HG02840 (cell line): ENCODE data around the gene HS2ST1.
"Not testable (repeated sequence)": the region's sequence is repeated elsewhere in the genome, so short reads cannot be mapped to it uniquely, and the experiment has no call there.

Source experiments
- ATAC-seq: cut with Tn5 transposase; IDR thresholded peaks from one replicate; pipeline ENCODE4 v1.9.1; 2021; ENCODE audit warnings: mild to moderate bottlenecking, moderate library complexity, moderate number of reproducible peaks; ENCODE audit not compliant: unreplicated experiment, low FRiP score

The HS2ST1 gene

GRCh38 chr1:86924324-86924960 lies 10.0 kb downstream of the HS2ST1 start:
- ATAC-seq: no peak

GRCh38 chr1:86925742-86926141 lies 11.3 kb downstream of the HS2ST1 start:
- no peak for ATAC-seq

DNA sequence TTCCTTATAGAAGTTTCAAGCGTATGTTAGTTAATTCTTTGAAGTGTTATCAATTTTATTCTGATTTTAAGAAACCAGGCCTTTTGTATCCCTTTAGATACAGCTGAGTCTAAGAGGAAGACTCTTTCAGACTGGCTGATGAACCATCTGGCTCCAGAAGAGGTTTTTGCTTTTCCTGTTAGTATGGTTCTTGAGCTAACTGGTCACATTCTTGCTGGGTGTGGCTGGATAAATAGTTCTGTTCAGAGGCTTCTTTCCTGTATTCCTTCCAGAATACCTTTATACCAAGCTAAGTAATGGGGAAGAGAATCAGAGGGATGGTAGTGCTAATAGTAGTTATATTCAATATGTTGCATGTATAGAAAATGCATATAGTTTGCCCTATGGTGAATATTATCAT lies 12.4 kb downstream of the HS2ST1 start:
- ATAC-seq: no peak

DNA sequence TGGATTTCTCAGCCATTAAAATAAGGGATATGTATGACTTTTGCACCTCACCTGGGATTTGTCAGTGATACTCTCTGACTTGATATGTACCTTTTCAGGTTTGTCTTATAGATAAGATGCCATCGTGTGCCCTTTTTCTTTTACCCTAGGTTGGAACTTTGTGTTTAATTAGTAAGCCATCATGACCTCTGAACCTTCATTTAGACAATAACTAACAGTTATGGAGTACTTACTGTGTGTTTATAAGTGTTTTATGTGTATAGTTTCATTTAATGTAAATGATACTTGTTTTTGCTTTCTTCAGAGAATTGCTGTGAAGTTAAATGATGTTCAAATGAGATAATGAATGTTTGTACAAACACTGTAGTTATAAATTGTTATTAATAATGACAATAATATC lies 14.4 kb downstream of the HS2ST1 start:
- no peak for ATAC-seq

DNA sequence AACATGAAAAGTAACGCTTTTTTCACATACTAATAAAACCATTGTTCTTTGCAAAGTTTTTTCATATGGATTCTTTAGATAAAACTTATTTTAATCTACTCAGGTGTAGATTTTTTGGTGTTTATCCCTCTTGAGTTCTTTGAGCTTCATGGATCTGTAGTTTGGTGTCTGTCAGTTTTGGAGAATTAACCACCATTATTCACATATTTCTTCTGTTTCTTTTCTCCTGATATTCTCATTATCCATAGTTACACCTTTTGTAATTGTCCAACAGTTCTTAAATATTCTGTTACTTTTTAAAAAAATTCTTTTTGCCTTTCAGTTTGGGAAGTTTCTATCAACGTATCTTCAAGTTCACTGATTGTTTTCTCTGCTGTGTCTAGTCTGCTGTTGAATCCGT lies 18.6 kb downstream of the HS2ST1 start:
- ATAC-seq: no peak

GRCh38 chr1:86933562-86934377 lies 19.3 kb downstream of the HS2ST1 start:
- ATAC-seq: no peak

GRCh38 chr1:86938450-86938849 lies 24.0 kb downstream of the HS2ST1 start:
- no peak for ATAC-seq

- no peak for ATAC-seq
Observed at GRCh38 chr1:86938855-86939254, 24.4 kb downstream of the HS2ST1 start.

DNA sequence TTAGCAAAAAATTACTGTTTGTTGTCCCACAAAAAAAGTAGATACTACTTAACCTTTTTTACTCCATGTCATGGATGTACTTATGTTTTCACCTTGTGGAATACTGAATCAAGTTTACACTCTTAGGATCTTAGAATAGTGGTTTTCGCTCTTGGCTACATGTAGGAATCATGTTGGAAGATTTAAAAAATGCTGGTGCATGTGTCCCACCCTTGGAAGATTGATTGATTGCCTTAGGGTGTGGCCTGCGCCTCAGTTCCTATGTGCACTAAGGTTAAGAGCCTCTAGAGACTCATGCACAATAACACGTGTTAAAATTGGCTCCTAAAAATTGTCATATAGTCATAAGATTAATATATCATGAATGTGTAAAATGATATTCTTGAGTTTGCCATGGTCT lies 25.0 kb downstream of the HS2ST1 start:
- ATAC-seq: no peak

GRCh38 chr1:86940599-86940998 lies 26.2 kb downstream of the HS2ST1 start:
- no peak for ATAC-seq

DNA sequence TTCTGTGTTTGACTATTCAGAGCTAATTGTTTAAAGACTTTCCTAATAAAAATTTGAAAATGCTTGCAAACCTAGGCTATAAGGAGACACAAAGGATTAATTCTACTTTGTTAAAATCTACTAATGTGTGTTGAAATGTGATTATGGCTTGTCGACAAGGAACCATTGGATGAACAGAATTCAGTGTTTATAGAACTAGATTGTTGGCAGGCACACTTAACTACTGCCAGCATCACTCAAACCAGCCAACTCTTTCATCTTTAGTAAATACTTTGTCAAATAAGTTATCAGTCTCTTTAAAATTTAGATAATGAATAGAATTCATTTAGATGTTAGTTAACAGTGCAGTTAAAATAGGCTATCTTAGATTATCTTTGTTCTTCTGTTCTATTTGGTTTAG lies 27.6 kb downstream of the HS2ST1 start:
- ATAC-seq: no peak

DNA sequence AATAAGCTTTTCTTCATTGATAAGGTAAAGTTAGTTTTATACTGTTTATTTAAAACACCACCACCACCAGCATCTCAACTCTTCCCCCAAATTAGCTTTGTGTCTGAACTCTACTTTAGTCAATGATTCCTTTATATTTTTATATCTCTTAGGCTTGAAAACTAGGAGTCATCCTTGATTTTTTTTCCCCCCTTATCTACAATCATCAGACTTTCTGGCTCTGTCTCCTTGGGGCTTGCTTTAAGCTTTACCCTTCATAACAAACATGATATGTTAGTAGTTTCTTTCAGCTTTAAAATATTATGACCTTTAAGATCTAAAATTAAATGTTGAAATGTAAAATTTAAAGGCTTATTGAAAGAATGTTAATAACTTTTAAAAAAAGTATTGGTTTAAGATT lies 28.3 kb downstream of the HS2ST1 start:
- no peak for ATAC-seq

- no peak for ATAC-seq
Observed at GRCh38 chr1:86948212-86948611, 33.8 kb downstream of the HS2ST1 start.

- no peak for ATAC-seq
Observed at GRCh38 chr1:86950712-86951419, 36.4 kb downstream of the HS2ST1 start.

- no peak for ATAC-seq
Observed at GRCh38 chr1:86951430-86951829, 37.0 kb downstream of the HS2ST1 start.

- no peak for ATAC-seq
Observed at GRCh38 chr1:86953167-86953566, 38.7 kb downstream of the HS2ST1 start.

GRCh38 chr1:86955678-86956077 lies 41.2 kb downstream of the HS2ST1 start:
- no peak for ATAC-seq

DNA sequence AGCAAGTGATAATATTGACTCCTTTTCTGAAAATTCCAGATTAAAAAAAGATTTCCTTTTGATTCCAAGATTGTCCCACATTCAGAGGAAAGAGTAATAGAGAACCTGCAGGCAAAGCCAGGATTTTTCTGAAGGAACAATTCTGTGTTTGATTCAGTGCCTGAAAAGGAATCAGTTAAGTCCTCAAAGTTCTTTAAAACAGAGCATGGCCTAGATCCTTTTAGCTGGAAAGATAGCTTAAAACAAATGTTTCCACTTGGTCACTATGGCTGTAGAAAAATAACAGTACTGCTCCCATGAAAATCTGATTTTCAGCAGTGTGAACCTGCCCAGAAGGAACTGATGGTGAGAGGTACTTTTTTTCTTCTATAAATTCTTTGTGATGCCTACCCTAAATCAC lies 41.8 kb downstream of the HS2ST1 start:
- no peak for ATAC-seq

GRCh38 chr1:86957221-86957620 lies 42.8 kb downstream of the HS2ST1 start:
- ATAC-seq: no peak

DNA sequence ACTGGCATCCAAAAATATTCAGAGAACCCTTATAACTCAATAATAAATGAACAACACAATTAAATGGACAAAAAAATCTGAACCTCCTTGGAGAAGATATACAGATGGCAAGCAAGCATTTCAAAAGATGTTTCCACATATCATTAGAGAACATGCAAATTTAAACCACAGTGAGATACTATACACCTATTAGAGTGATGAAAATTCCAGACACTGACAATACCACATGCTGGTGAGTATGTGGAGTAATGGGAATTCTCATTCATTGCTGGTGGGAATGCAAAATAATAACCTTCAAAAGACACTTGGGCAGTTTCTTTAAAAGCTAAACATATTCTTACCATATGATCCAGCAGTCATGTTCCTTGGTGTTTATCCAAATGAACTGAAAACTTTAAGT lies 46.1 kb downstream of the HS2ST1 start:
- ATAC-seq: no peak

GRCh38 chr1:86963841-86964240 lies 49.4 kb downstream of the HS2ST1 start:
- ATAC-seq: not testable (repeated sequence)
